ENCODE measurements around the gene TOMT.

The TOMT gene

GRCh38 chr11:72154816-72155215 is 49.1 kb downstream of the TOMT start:
- TF ChIP-seq POLR2AphosphoS5 (IDR thresholded peaks at IDR 0.05; ENCODE audit: low read depth, low read length), result no peak
- no peak for TF ChIP-seq TAF1 (IDR thresholded peaks at IDR 0.05; ENCODE audit: borderline replicate concordance, low read depth, low read length)
- no peak for TF ChIP-seq POLR2A (IDR thresholded peaks at IDR 0.05; ENCODE audit: low read depth, low read length)
- no peak for FAIRE-seq
- no peak for DNase-seq (ENCODE audit: insufficient read length)

GRCh38 chr11:72155751-72156150 is 50.0 kb downstream of the TOMT start:
- TF ChIP-seq TAF1 (IDR thresholded peaks at IDR 0.05; ENCODE audit: borderline replicate concordance, low read depth, low read length), result no peak
- TF ChIP-seq POLR2A (IDR thresholded peaks at IDR 0.05; ENCODE audit: low read depth, low read length), result no peak
- no peak for TF ChIP-seq POLR2AphosphoS5 (IDR thresholded peaks at IDR 0.05; ENCODE audit: low read depth, low read length)
- DNase-seq (ENCODE audit: insufficient read length), result no peak
- no peak for FAIRE-seq

- FAIRE-seq (no peak), DNase-seq (ENCODE audit: insufficient read length) (no peak)
- TF ChIP-seq TAF1 (IDR thresholded peaks at IDR 0.05; ENCODE audit: borderline replicate concordance, low read depth, low read length), result no peak
- TF ChIP-seq POLR2AphosphoS5 (IDR thresholded peaks at IDR 0.05; ENCODE audit: low read depth, low read length), result no peak
- TF ChIP-seq POLR2A (IDR thresholded peaks at IDR 0.05; ENCODE audit: low read depth, low read length), result no peak
Observed at GRCh38 chr11:72157131-72157530, 51.4 kb downstream of the TOMT start.

All from GM12892 (cell line).